Central memory CD8-positive, alpha-beta T cell (primary cell): Measurements from ENCODE around the gene CARHSP1.
"Not testable (repeated sequence)": the region's sequence is repeated elsewhere in the genome, so short reads cannot be mapped to it uniquely, and the experiment has no call there.

ENCODE experiments used
- ATAC-seq: fragments of 150-1000 bp; cut with Tn5 transposase; replicated peaks from 2 replicates; pipeline ENCODE4 v1.10.0; 2022; ENCODE audit warnings: mild to moderate bottlenecking, moderate FRiP score, moderate number of reproducible peaks; ENCODE audit not compliant: poor library complexity, severe bottlenecking; ENCODE audit errors: extremely low read depth
- DNase-seq, 2 donors: peaks; one replicate each; pipeline ENCODE4 v3.0.0; 2021; ENCODE audit warnings: low spot score in 2 of 2
- H3K27ac Mint-ChIP-seq: one replicate; pipeline ENCODE4 v1.8.0; 2022; ENCODE audit warnings: low read depth, mild to moderate bottlenecking, moderate library complexity, mixed read lengths
- H3K27me3 Mint-ChIP-seq: one replicate; pipeline ENCODE4 v1.8.0; 2022; ENCODE audit warnings: mixed read lengths
- H3K36me3 Mint-ChIP-seq: one replicate; pipeline ENCODE4 v1.8.0; 2022; ENCODE audit warnings: mild to moderate bottlenecking, moderate library complexity, mixed read lengths; ENCODE audit not compliant: insufficient read depth
- H3K4me1 Mint-ChIP-seq: one replicate; pipeline ENCODE4 v1.8.0; 2022; ENCODE audit warnings: mixed read lengths
- H3K4me3 Mint-ChIP-seq: one replicate; pipeline ENCODE4 v1.8.0; 2022; ENCODE audit warnings: mild to moderate bottlenecking, moderate library complexity, mixed read lengths
- H3K9me3 Mint-ChIP-seq: one replicate; pipeline ENCODE4 v1.8.0; 2022; ENCODE audit warnings: mixed read lengths

CARHSP1 gene

DNA sequence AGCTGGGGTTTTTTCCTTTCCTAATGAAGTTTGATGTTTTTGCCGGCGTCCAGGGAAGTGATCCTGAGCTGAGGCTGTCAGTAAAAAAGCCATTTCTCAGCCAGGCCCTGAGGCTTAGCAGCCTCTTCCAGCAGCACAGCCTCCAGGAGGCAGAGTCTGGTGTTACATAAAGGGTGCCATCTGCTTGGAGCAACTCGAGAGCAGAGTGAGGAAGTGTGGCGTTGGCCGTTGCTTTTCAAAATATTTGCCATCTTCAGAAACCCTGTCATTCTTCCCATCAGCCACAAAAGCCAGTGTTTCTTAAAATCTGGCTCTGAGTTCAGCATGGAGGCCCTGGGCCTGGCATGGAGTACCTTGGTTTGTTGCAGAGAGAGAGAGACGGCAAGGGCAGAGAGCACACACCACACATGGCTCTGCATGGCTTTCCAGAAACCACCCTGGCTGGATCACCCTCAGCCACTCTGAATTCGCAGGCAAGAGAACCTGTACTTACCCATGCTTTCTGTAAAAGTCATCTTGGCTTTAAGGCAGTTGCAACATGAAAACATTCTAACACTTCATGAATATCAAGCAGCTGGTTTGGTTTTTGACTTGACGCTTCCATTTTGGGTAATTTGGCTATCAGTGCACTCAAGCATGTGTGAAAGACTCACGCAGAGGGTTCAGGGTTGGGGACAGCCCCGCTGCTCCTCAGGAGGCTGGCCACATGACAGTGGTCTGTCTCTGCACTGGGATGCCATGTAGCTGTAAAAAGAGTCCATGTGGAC is 50.1 kb downstream of the CARHSP1 start:
- Mint-ChIP-seq H3K27me3 (no peaks in the 10 kb centered on the region), H3K36me3 (peaks cover 33% of the 10 kb centered on the region), H3K27ac (no peak overlapping the region), H3K4me1 (peaks cover 27% of the 10 kb centered on the region), H3K4me3 (no peak overlapping the region), H3K9me3 (no peaks in the 10 kb centered on the region)
- DNase-seq, result no peak
- ATAC-seq, result no peak

DNA sequence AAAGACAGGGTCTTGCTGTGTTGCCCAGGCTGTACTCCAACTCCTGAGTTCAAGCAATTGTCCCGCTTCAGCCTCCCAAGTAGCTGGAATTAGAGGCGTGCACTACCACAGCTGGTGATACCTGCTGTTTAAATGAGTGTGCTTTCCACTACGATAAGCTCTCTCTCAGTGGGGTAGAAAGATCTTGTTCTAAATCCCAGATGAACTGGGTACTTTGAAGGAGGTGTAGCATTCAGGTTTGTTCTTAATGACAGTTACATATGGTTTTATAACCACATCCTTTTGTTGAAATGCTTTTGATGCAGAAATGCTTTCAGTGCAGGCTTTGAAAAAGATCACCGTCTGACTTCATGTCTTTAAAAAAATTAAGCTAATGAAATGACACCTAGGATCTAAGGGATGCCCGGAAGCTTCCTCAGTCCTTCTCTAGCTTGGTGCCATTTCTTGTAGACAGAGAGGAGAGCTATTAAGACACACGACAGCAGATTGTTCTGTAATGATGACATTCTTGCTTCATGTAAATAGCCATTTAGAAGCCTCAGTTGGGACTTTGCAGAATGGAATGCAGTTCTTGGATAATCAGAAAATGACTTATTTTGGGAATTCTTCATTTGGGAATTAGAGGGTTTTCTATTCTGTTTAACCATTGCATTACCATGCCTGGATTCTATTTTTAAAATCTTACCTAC is 51.7 kb downstream of the CARHSP1 start:
- Mint-ChIP-seq H3K27ac (no peak overlapping the region), H3K9me3 (no peaks in the 10 kb centered on the region), H3K36me3 (peaks cover 41% of the 10 kb centered on the region), H3K4me3 (no peak overlapping the region), H3K4me1 (peaks cover 20% of the 10 kb centered on the region), H3K27me3 (no peaks in the 10 kb centered on the region)
- ATAC-seq, result peak; percentile 79
- DNase-seq, result no peak

DNA sequence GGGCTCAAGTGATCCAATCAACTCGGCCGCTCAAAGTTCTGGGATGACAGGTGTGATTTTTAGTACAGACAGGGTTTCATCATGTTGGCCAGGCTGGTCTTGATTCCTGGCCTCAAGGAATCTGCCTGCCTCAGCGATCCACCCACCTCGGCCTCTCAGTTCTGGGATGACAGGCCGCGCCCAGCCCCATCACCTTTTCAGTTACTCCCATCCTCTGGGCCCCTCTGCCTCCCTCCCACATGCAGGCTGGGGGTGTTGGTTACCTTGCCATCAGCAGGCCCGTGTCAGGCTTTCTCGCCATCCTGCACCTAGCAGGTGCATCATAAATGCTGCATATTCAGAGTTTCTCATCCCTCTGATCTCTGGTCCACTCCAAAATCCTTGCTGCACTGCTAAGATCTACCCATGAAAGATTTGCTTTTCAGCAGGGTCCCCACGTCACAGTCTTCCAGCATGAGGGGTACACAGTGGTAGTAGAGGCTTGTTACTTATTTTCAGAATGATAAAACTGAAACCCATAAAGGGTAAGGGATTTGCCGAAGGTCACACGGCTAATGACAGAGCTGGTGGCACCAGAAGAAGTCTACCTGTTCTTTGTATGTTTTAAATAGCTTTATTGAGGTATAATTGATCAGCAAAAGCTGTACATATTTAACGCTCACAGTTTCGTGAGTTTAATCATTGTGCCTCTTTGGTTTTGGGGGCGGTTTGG is 54.6 kb downstream of the CARHSP1 start:
- H3K27me3 Mint-ChIP-seq, result no peaks in the 10 kb centered on the region
- ATAC-seq (no peak), DNase-seq (no peak)
- H3K36me3 Mint-ChIP-seq, result peaks cover 60% of the 10 kb centered on the region
- H3K27ac Mint-ChIP-seq, result no peak overlapping the region
- H3K4me3 Mint-ChIP-seq, result no peak overlapping the region
- H3K4me1 Mint-ChIP-seq, result peaks cover 15% of the 10 kb centered on the region
- no peaks in the 10 kb centered on the region for H3K9me3 Mint-ChIP-seq

DNA sequence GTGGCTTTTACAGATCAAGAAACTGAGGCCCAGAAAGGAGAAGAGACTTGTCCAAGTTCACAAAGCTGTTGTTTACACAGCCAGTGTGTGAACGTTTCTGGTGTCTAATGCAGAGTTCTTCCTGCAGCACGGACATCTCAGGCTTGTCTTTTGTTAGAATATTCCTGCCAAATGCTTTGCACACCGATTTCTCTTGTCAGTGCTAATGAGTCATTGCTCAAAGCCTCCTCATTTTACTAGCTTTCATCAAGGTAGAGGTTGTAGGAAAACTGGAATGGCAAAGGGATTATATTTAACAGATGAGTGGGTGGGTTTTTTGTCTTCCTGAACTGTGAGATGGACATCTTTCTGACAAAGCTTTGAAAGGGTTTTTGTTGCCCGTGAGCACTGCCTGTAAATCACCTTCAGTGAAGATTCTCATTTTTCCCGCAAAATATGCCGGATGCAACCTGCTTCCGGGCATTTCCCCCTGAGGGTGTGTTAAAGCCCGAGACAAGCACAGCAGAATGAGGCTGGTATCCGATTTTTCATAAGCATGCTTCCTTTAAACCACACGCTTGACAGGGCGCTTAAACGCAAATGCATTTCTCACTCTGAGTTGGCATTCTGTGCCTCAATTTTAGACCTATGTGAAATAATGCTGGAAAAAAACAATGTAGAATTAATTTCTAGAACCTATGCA is 56.5 kb downstream of the CARHSP1 start:
- Mint-ChIP-seq H3K27ac (no peak overlapping the region), H3K4me3 (no peak overlapping the region), H3K27me3 (no peaks in the 10 kb centered on the region), H3K4me1 (peaks cover 12% of the 10 kb centered on the region), H3K36me3 (peaks cover 70% of the 10 kb centered on the region), H3K9me3 (no peaks in the 10 kb centered on the region)
- DNase-seq, result no peak
- ATAC-seq, result no peak

DNA sequence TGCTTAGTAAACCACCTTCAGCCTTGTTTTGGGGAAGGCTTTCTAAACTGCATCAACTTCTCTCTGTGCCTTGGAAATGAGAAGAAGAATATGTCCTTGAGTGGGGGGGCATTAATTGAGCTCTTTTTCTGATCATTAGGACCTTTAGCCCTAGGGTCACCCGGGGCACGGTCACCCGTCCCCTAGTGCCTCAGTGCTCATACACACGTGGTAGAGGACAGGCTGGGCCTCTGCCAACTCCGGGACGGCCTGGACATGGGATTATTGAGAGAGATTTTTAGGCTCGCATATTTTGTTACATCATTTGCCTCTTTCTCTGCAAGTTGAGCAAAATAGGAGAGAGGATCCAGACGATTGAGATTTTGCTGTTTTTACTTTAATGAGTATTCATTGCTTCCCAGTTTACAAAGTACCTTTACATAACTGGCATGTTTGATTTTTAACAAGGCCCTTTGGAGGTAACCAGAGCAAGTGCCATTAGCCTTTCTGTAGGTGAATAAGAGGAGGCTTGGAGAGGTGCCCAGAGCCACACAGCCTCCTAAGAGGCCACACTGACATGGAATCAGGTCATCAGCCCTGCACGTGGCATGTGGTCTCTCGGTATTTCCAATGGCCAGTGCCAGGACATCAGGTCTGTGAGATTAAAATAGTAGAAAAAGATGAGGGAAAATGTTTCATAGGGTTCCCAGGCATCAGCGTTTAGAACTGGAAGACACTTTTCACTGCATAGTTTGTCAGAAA is 60.0 kb downstream of the CARHSP1 start:
- Mint-ChIP-seq H3K27ac (no peak overlapping the region), H3K9me3 (no peaks in the 10 kb centered on the region), H3K4me3 (no peak overlapping the region), H3K27me3 (no peaks in the 10 kb centered on the region), H3K4me1 (no peaks in the 10 kb centered on the region), H3K36me3 (peaks cover 75% of the 10 kb centered on the region)
- DNase-seq (no peak), ATAC-seq (no peak)

DNA sequence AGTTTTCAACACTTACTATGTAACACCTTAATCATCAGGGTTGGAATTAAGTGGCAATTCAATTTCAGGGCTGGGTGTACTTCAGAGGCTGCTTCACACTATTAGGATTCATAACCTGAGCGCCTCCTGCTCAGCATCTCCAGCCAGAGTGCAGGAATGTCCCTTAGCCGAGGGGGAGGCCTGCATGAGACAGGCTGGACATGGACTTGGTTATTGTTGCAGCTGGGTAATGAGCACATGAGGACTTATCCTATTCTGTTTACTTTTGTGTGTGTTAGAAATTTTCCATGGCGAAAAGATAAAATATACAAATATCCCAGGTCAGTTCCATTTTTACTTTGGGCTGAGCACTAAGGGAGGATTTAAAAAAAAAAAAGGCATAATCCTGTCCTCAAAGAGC is 60.8 kb downstream of the CARHSP1 start:
- Mint-ChIP-seq H3K4me1 (no peaks in the 10 kb centered on the region), H3K27ac (no peak overlapping the region), H3K4me3 (no peak overlapping the region), H3K27me3 (no peaks in the 10 kb centered on the region), H3K36me3 (peaks cover 77% of the 10 kb centered on the region), H3K9me3 (no peaks in the 10 kb centered on the region)
- ATAC-seq (no peak), DNase-seq (no peak)

DNA sequence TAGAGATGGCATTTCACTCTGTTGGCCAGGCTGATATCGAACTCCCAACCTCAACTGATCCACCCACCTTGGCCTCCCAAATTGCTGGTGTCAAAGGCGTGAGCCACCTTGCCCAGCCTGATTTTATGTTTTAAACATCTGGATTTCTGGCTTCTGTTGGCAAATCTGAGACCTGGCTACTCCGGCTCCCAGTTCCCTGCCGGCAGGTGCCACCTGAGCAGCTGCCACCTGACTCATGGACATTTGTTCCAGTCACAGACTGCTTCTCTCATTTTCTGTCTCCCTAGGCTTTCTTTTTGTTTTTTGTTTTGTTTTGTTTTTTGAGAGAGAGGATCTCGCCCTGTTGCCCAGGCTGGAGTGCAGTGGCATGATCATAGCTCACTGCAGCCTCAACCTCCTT is 61.6 kb downstream of the CARHSP1 start:
- ATAC-seq, result no peak
- H3K4me1 Mint-ChIP-seq, result peaks cover 1% of the 10 kb centered on the region
- no peak overlapping the region for H3K4me3 Mint-ChIP-seq
- H3K27ac Mint-ChIP-seq, result peak overlapping the region; percentile 61
- no peaks in the 10 kb centered on the region for H3K9me3 Mint-ChIP-seq
- H3K27me3 Mint-ChIP-seq, result no peaks in the 10 kb centered on the region
- H3K36me3 Mint-ChIP-seq, result peaks cover 79% of the 10 kb centered on the region
- no peak for DNase-seq

DNA sequence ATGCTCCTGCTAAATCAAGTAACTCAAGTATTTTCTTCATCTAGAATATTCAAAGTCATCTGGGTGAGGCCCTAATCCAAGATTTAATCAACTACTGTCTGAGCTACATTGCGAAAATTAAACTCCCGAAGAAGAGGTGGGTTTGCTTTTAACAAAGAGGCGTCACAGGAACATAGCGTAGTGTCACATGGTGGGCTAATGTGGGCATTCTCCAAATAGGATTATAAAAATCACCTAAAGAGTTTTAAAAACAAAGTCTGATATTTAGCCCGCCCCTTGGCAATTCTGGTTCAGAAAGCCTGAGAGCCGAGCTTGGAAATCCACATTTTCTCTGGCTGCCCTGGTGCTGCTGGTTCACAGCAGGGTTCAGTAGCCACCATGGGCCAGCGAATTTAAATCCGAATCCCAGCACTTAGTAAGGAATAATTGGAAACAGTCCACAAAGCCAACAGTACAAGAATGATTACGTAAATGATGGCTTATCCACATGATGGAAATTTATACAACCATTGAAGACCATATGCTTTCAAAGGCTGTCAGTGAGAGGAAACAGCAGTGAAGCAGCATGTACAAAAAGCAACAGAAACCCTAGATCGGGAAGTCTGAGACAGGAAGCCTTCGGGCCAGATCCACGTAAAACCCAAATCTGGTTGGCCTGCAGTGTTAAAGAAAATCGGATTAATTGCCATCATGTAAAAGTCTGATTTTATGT is 62.4 kb downstream of the CARHSP1 start:
- DNase-seq (no peak), ATAC-seq (no peak)
- H3K27me3 Mint-ChIP-seq, result no peaks in the 10 kb centered on the region
- H3K36me3 Mint-ChIP-seq, result peaks cover 77% of the 10 kb centered on the region
- H3K9me3 Mint-ChIP-seq, result no peaks in the 10 kb centered on the region
- peaks cover 4% of the 10 kb centered on the region for H3K4me1 Mint-ChIP-seq
- H3K27ac Mint-ChIP-seq, result no peak overlapping the region
- H3K4me3 Mint-ChIP-seq, result no peak overlapping the region

DNA sequence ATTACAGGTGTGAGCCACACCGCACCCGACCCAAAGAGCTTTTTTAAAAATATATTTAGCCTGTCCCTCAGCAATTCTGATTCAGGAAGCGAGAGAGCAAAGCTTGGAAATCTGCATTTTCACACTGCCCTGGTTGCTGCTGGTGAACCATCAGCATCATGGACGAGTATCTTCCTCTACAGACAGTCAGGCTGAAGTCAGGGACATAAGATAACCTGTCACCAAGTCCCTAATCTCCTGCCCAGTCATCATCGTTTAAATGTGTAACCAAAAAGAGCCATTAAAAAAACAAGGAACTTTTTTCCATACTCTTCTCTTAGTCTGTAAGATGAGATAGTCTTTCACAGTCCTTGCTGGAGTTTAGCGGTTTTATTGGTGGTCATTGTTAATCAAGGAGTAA is 64.5 kb downstream of the CARHSP1 start:
- Mint-ChIP-seq H3K27me3 (no peaks in the 10 kb centered on the region), H3K9me3 (no peaks in the 10 kb centered on the region), H3K4me1 (peaks cover 6% of the 10 kb centered on the region), H3K4me3 (no peak overlapping the region), H3K27ac (no peak overlapping the region), H3K36me3 (peaks cover 60% of the 10 kb centered on the region)
- ATAC-seq (no peak), DNase-seq (no peak)

DNA sequence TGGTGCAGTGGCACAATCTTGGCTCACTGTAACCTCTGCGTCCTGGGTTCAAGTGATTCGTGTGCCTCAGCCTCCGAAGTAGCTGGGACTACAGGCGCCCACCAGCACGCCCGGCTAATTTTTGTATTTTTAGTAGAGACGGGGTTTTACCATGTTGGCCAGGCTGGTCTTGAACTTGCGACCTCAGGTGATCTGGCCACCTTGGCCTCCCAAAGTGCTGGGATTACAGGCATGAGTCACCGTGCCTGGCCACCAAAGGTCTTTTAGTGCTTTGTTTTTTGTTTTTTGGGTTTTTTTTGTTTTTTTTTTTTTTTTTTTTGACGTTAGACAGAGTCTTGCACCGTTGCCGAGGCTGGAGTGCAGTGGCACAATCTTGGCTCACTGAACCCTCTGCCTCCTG is 65.1 kb downstream of the CARHSP1 start:
- H3K9me3 Mint-ChIP-seq, H3K27ac Mint-ChIP-seq, DNase-seq, H3K4me3 Mint-ChIP-seq, H3K27me3 Mint-ChIP-seq, ATAC-seq: not testable (repeated sequence)
- Mint-ChIP-seq H3K4me1 (peaks cover 12% of the 10 kb centered on the region), H3K36me3 (peaks cover 58% of the 10 kb centered on the region)
